Prostate gland (tissue), 2 donors: ENCODE results near the gene CYTH1.

Experiments used
- CTCF ChIP-seq, 4 experiments: fragments of 200-600 bp in 2 of 4; fragments of 450-650 bp in 2 of 4; sonication (generic) in 2 of 4; IDR thresholded peaks; 1 replicate in 3 of 4; 2 replicates in 1 of 4; pipeline ENCODE4 v1.5.1; 2016 to 2019; ENCODE audit warnings: antibody characterized with exemption in 4 of 4, mild to moderate bottlenecking in 2 of 4, moderate library complexity in 2 of 4
- POLR2A ChIP-seq: fragments of 450-650 bp; IDR thresholded peaks from one replicate; pipeline ENCODE4 v1.6.1; 2016; ENCODE audit warnings: antibody characterized with exemption, mild to moderate bottlenecking
- POLR2AphosphoS5 ChIP-seq: sonication (generic); formaldehyde crosslinking; IDR thresholded peaks from one replicate; pipeline ENCODE4 v1.6.1; 2017; ENCODE audit warnings: antibody characterized with exemption

GRCh38 chr17:78774956-78775571, 7.0 kb downstream of the CYTH1 start:
- TF ChIP-seq CTCF (IDR thresholded peaks at IDR 0.05) (no peak), POLR2AphosphoS5 (no peak), POLR2A (no peak)
